HepG2 (cell line): Measurements from ENCODE around the gene ADCY7.

Source experiments
- EZH2 ChIP-seq: conservative IDR thresholded peaks from 2 replicates; pipeline ENCODE4 v1.6.1; 2012; ENCODE audit warnings: mild to moderate bottlenecking, low read depth, low read length, moderate library complexity
- JUND ChIP-seq: sonication (generic); formaldehyde crosslinking; IDR thresholded peaks from 2 replicates; pipeline ENCODE4 v1.8.0; 2022; ENCODE audit warnings: mild to moderate bottlenecking, missing genetic modification reagents
- POLR2AphosphoS2 ChIP-seq: IDR thresholded peaks from 2 replicates; pipeline ENCODE4 v1.6.1; 2011; ENCODE audit warnings: low read depth, low read length, improper control_type of control experiment
- RBAK ChIP-seq: sonication (generic); formaldehyde crosslinking; IDR thresholded peaks from 2 replicates; pipeline ENCODE4 v1.5.1; 2020; ENCODE audit warnings: mild to moderate bottlenecking, missing genetic modification reagents
- ZNF234 ChIP-seq: sonication (generic); formaldehyde crosslinking; conservative IDR thresholded peaks from 2 replicates; pipeline ENCODE4 v1.5.1; 2020; ENCODE audit warnings: mild to moderate bottlenecking, missing genetic modification reagents
- ZNF484 ChIP-seq: sonication (generic); formaldehyde crosslinking; IDR thresholded peaks from 2 replicates; pipeline ENCODE4 v1.5.1; 2020; ENCODE audit warnings: mild to moderate bottlenecking, low read depth, missing genetic modification reagents, borderline replicate concordance
- TF ChIP-seq, protein P1 (sequence below): sonication (generic); formaldehyde crosslinking; IDR thresholded peaks from 2 replicates; pipeline ENCODE4 v1.9.0; 2021; ENCODE audit warnings: missing genetic modification reagents, borderline replicate concordance

DNA sequence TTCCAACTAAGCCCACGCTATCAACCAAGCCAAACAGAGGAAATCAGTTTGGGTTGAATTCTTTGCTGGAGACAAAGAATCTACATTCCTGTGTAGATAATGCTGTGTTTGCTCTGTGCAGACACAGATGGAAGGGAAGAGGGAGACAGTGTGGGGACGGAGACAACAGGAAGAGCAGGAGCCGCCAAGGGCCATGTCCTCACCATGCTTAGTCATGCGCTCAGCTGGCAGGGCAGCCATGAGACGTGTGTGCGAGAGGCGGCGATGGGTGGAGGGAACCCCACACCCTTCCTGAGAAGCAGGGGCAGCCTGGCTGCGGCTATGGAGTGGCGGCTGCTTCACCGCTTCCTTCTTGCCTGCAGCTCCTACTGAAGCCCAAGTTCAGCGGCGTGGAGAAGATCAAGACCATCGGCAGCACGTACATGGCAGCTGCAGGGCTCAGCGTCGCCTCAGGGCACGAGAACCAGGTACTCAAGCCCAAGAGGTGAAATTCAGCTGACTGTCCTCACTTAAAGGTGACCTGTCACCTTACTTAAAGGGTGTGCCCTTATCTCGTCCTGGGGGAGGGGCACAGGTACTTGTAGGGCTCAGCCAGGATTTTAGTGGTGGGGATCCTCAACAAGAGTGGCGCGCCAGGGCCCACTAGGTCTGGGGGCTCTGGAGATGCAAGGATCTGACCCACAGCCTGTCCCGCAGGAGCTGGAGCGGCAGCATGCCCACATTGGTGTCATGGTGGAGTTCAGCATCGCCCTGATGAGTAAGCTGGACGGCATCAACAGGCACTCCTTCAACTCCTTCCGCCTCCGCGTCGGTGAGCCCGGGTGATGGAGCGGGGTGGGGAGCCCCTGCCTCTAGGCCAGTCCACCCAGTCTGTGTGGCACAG lies 47.5 kb downstream of the ADCY7 start:
- TF ChIP-seq JUND (CRISPR knock-in tag) (no peak), RBAK (CRISPR knock-in tag) (no peak), EZH2 (no peak), ZNF484 (CRISPR knock-in tag) (no peak), ZNF234 (CRISPR knock-in tag) (no peak), POLR2AphosphoS2 (no peak)
- TF ChIP-seq, protein P1, sequence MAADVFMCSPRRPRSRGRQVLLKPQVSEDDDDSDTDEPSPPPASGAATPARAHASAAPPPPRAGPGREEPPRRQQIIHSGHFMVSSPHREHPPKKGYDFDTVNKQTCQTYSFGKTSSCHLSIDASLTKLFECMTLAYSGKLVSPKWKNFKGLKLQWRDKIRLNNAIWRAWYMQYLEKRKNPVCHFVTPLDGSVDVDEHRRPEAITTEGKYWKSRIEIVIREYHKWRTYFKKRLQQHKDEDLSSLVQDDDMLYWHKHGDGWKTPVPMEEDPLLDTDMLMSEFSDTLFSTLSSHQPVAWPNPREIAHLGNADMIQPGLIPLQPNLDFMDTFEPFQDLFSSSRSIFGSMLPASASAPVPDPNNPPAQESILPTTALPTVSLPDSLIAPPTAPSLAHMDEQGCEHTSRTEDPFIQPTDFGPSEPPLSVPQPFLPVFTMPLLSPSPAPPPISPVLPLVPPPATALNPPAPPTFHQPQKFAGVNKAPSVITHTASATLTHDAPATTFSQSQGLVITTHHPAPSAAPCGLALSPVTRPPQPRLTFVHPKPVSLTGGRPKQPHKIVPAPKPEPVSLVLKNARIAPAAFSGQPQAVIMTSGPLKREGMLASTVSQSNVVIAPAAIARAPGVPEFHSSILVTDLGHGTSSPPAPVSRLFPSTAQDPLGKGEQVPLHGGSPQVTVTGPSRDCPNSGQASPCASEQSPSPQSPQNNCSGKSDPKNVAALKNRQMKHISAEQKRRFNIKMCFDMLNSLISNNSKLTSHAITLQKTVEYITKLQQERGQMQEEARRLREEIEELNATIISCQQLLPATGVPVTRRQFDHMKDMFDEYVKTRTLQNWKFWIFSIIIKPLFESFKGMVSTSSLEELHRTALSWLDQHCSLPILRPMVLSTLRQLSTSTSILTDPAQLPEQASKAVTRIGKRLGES = no peak
